ENCODE results near the gene ABHD5.

The ABHD5 gene

GRCh38 chr3:43718296-43718695 lies 27.6 kb downstream of the ABHD5 start:
- no peak for DNase-seq (ENCODE audit: low read depth)

- DNase-seq (ENCODE audit: low read depth), result no peak
Measured at GRCh38 chr3:43723121-43723734, 32.5 kb downstream of the ABHD5 start.

GRCh38 chr3:43726521-43726920 lies 35.8 kb downstream of the ABHD5 start:
- no peak for DNase-seq (ENCODE audit: low read depth)

GRCh38 chr3:43727930-43728329 lies 37.2 kb downstream of the ABHD5 start:
- no peak for DNase-seq (ENCODE audit: low read depth)

- DNase-seq (ENCODE audit: low read depth), result no peak
Measured at GRCh38 chr3:43728476-43728875, 37.7 kb downstream of the ABHD5 start.

GRCh38 chr3:43728947-43729346 lies 38.2 kb downstream of the ABHD5 start:
- DNase-seq (ENCODE audit: low read depth), result no peak

GRCh38 chr3:43729707-43730414 lies 39.1 kb downstream of the ABHD5 start:
- no peak for DNase-seq (ENCODE audit: low read depth)

GRCh38 chr3:43732747-43733425 lies 42.1 kb downstream of the ABHD5 start:
- no peak for DNase-seq (ENCODE audit: low read depth)

- DNase-seq (ENCODE audit: low read depth), result no peak
Measured at GRCh38 chr3:43733459-43734384, 43.0 kb downstream of the ABHD5 start.

- DNase-seq (ENCODE audit: low read depth), result no peak
Measured at GRCh38 chr3:43734685-43735084, 43.9 kb downstream of the ABHD5 start.

GRCh38 chr3:43735618-43736017 lies 44.9 kb downstream of the ABHD5 start:
- DNase-seq (ENCODE audit: low read depth), result no peak

- DNase-seq (ENCODE audit: low read depth), result no peak
Measured at GRCh38 chr3:43736558-43737440, 46.1 kb downstream of the ABHD5 start.

- no peak for DNase-seq (ENCODE audit: low read depth)
Measured at GRCh38 chr3:43738305-43738704, 47.6 kb downstream of the ABHD5 start.

- no peak for DNase-seq (ENCODE audit: low read depth)
Measured at GRCh38 chr3:43742920-43743319, 52.2 kb downstream of the ABHD5 start.

GRCh38 chr3:43747641-43748040 lies 56.9 kb downstream of the ABHD5 start:
- DNase-seq (ENCODE audit: low read depth), result no peak

GRCh38 chr3:43748179-43748578 lies 57.4 kb downstream of the ABHD5 start:
- DNase-seq (ENCODE audit: low read depth), result no peak

- DNase-seq (ENCODE audit: low read depth), result no peak
Measured at GRCh38 chr3:43748645-43749044, 57.9 kb downstream of the ABHD5 start.

GRCh38 chr3:43752905-43753304 lies 62.2 kb downstream of the ABHD5 start:
- no peak for DNase-seq (ENCODE audit: low read depth)

- no peak for DNase-seq (ENCODE audit: low read depth)
Measured at GRCh38 chr3:43753741-43754715, 63.3 kb downstream of the ABHD5 start.

All from T-helper 22 cell (primary cell).